ENCODE measurements around the gene COPS7A. TPM values are rescaled to one million over a fixed set of nuclear protein-coding genes. Genes with fewer than 3 reads are reported as not detected.

The COPS7A gene, protein sequence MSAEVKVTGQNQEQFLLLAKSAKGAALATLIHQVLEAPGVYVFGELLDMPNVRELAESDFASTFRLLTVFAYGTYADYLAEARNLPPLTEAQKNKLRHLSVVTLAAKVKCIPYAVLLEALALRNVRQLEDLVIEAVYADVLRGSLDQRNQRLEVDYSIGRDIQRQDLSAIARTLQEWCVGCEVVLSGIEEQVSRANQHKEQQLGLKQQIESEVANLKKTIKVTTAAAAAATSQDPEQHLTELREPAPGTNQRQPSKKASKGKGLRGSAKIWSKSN
- total RNA-seq: 10 to 100 TPM; 51.9 to 71.8 (median 63.0) TPM

DNA sequence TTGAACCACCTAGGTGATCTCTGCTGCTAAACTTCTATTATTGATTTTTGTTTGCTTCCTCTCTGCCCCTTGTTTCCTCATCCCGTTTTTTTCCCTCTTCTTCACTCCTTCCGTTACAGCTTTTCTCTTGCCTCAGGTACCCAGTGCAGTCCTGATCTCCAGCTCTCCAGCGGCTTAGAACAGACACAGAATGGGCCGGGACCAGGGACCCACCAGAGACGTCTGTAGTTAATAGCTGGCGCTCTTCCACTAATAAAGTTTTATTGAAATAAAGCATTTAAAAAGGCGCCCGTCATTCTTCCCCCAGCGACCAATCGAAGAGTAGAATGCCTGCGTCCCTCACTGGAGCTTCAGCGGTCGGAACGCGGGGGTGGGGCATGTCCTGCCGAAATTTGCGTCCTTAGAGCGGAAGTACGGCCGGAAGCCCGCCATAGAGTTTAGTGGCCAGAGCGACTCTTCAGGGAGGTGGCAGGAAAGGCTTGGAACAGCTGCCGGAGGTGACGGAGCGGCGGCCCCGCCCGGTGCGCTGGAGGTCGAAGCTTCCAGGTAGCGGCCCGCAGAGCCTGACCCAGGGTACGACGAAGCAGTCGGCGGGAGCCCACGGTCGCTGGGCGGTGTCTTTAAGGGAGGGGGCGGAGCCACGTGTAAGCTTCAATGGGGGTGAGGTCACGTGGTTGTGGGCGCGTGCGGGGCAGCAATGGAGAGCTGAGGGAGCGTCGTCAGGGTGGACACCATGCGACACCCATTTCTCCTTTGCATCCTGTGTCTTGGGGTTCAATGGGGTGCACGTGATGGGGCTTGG lies at the start of gene COPS7A:
TSS of gene COPS7A (plus strand) at position 440 of the 802 bp plus-strand sequence. CDS start 611 bp downstream, outside the sequence.
- WGBS: under 1% methylated on average over 38 of the region's 49 CpGs
- peak; percentile 99 for DNase-seq (ENCODE audit: extremely low spot score)
- TF ChIP-seq EP300 (IDR thresholded peaks at IDR 0.05) (no peak), POLR2A (IDR thresholded peaks at IDR 0.05; ENCODE audit: low read depth) (peak; percentile 31), POLR2AphosphoS5 (IDR thresholded peaks at IDR 0.05) (peak; percentile 90)
- TF ChIP-seq, protein P1, sequence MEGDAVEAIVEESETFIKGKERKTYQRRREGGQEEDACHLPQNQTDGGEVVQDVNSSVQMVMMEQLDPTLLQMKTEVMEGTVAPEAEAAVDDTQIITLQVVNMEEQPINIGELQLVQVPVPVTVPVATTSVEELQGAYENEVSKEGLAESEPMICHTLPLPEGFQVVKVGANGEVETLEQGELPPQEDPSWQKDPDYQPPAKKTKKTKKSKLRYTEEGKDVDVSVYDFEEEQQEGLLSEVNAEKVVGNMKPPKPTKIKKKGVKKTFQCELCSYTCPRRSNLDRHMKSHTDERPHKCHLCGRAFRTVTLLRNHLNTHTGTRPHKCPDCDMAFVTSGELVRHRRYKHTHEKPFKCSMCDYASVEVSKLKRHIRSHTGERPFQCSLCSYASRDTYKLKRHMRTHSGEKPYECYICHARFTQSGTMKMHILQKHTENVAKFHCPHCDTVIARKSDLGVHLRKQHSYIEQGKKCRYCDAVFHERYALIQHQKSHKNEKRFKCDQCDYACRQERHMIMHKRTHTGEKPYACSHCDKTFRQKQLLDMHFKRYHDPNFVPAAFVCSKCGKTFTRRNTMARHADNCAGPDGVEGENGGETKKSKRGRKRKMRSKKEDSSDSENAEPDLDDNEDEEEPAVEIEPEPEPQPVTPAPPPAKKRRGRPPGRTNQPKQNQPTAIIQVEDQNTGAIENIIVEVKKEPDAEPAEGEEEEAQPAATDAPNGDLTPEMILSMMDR (IDR thresholded peaks at IDR 0.05): no peak
- Histone ChIP-seq H3K36me3 (peaks cover 6 to 33% (median 15%) of the 10 kb centered on the region in 4 donors), H3K9me3 (no peaks in the 10 kb centered on the region), H3K4me3 (peak within 1 kb of the TSS; percentile 63 to 71 (median 65)), H3K4me1 (peaks cover 7 to 22% (median 15%) of the 10 kb centered on the region in 4 donors), H3K27me3 (no peaks in the 10 kb centered on the region), H3K27ac (replicated peaks in 1 of 4) (peak within 1 kb of the TSS; percentile 79 to 91 (median 87))
- intact Hi-C loops (cut with DNase I): loop anchor here (5.0 kb wide), 1 partner anchor 62 kb away; the partner anchor contains the start of gene ING4

DNA sequence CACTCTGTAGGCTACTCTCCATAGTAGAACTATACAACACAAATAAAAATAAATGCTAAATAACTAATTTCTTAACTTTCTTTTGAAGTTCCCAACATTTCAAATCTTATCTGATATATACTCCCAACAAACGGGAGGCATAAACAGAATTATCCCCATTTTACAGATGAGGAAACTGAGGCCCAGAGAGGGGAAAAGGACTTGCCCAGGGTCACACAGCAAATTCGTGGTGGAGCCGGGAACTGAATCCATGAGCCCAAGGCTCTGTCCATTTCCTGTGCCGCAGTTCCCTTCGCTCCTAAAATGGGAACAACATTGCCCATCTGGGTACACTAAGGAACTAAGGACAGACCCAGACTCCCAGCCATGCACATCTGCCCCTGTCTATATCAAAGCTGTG lies 46.9 kb upstream of the COPS7A start:
- TF ChIP-seq EP300 (IDR thresholded peaks at IDR 0.05) (no peak), POLR2AphosphoS5 (IDR thresholded peaks at IDR 0.05) (no peak), POLR2A (IDR thresholded peaks at IDR 0.05; ENCODE audit: low read depth) (no peak)
- TF ChIP-seq, protein P1 (IDR thresholded peaks at IDR 0.05): no peak
- Histone ChIP-seq H3K36me3 (peaks cover 65 to 98% (median 88%) of the 10 kb centered on the region in 4 donors), H3K27ac (replicated peaks in 1 of 4) (no peak overlapping the region), H3K9me3 (no peaks in the 10 kb centered on the region), H3K27me3 (no peaks in the 10 kb centered on the region), H3K4me3 (no peak overlapping the region), H3K4me1 (no peaks in the 10 kb centered on the region)
- WGBS: 96% methylated on average over 5 of the region's 5 CpGs
- intact Hi-C loops (cut with DNase I): no loop called here
- DNase-seq (ENCODE audit: extremely low spot score): no peak

DNA sequence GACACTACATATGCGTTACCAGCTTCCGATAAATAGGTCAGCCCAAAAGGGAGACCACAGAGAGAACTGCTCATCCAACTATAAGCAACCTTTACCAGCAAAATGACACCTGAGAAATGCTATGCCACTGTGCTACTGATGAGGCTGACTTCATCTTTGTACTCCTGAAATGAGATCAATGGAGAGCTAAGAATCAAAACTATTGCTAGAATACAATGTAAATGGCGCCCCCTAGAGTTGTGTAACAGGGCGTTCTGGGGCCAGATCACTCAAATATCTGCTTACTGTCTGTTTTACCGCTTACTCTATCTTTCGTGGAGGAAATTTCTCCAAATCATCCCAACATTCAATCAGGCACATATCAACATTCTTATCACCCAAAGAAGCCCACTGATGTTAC lies 39.2 kb upstream of the COPS7A start:
- no peak for DNase-seq (ENCODE audit: extremely low spot score)
- TF ChIP-seq, protein P1 (IDR thresholded peaks at IDR 0.05): peak in 2 of 3 experiments; percentile 20 to 51
- TF ChIP-seq EP300 (IDR thresholded peaks at IDR 0.05) (no peak), POLR2A (IDR thresholded peaks at IDR 0.05; ENCODE audit: low read depth) (no peak), POLR2AphosphoS5 (IDR thresholded peaks at IDR 0.05) (no peak)
- Histone ChIP-seq H3K4me1 (peaks cover 29 to 43% (median 38%) of the 10 kb centered on the region in 4 donors), H3K9me3 (no peaks in the 10 kb centered on the region), H3K27me3 (no peaks in the 10 kb centered on the region), H3K27ac (replicated peaks in 1 of 4) (no peak overlapping the region), H3K4me3 (no peak overlapping the region), H3K36me3 (peaks cover 0 to 34% (median 26%) of the 10 kb centered on the region in 4 donors)
- intact Hi-C loops (cut with DNase I): loop anchor here (5.0 kb wide), 1 partner anchor 67 kb away; no protein-coding TSS in a partner anchor
- 64% methylated on average over 6 of the region's 6 CpGs for WGBS

DNA sequence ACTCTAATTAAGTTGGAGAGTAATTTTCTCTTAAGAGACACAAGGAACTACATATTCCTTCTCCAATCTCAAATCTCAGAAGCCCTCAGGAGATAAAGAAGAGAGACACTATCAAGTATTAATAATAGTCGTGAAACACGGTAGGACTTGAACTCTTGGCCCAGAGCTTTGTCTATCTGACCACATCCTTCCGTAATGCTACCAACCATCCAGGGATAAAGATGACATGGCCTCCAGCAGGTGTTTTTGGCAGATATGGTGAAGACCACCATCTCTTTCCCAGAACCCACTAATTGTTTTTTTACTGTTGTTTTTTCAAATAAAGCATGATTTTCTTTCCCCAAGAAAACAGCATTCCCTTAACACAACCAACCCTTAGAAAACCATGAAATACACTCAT lies 38.0 kb upstream of the COPS7A start:
- H3K4me3 ChIP-seq: no peak overlapping the region
- WGBS: 70% methylated on average over 3 of the region's 3 CpGs
- peaks cover 38 to 54% (median 48%) of the 10 kb centered on the region in 4 donors for H3K4me1 ChIP-seq
- DNase-seq (ENCODE audit: extremely low spot score): no peak
- intact Hi-C loops (cut with DNase I): loop anchor here (5.0 kb wide), 1 partner anchor 69 kb away; no protein-coding TSS in a partner anchor
- peaks cover 0 to 22% (median 14%) of the 10 kb centered on the region in 4 donors for H3K36me3 ChIP-seq
- H3K9me3 ChIP-seq: no peaks in the 10 kb centered on the region
- no peak for TF ChIP-seq EP300 (IDR thresholded peaks at IDR 0.05)
- no peak for TF ChIP-seq POLR2A (IDR thresholded peaks at IDR 0.05; ENCODE audit: low read depth)
- TF ChIP-seq, protein P1 (IDR thresholded peaks at IDR 0.05): no peak
- no peak for TF ChIP-seq POLR2AphosphoS5 (IDR thresholded peaks at IDR 0.05)
- no peaks in the 10 kb centered on the region for H3K27me3 ChIP-seq
- H3K27ac ChIP-seq (replicated peaks in 1 of 4): no peak overlapping the region
